SJSA1 (cell line): ENCODE data around the gene PPTC7. TPM values are rescaled to one million over a fixed set of nuclear protein-coding genes. Genes with fewer than 3 reads are reported as not detected.
"Not testable (repeated sequence)": the region's sequence is repeated elsewhere in the genome, so short reads cannot be mapped to it uniquely, and the experiment has no call there.

ENCODE experiments used
- DNase-seq, 2 experiments: peaks; one replicate each; pipeline ENCODE4 v3.0.0-alpha.2; 2015 to 2020; ENCODE audit warnings: low spot score in 2 of 2, low read depth in 1 of 2
- H3K27ac ChIP-seq: fragments of 250-450 bp; sonication (Bioruptor Pico); 2 replicates; pipeline ENCODE4 v1.5.1; 2020; ENCODE audit warnings: mild to moderate bottlenecking, moderate library complexity
- H3K27me3 ChIP-seq: fragments of 250-450 bp; sonication (Bioruptor Pico); replicated peaks from 2 replicates; pipeline ENCODE4 v1.5.1; 2020; ENCODE audit warnings: mild to moderate bottlenecking, moderate library complexity
- H3K36me3 ChIP-seq: fragments of 250-450 bp; sonication (Bioruptor Pico); 2 replicates; pipeline ENCODE4 v1.5.1; 2020; ENCODE audit warnings: mild to moderate bottlenecking
- H3K4me1 ChIP-seq: fragments of 250-450 bp; sonication (Bioruptor Pico); replicated peaks from 2 replicates; pipeline ENCODE4 v1.6.1; 2021; ENCODE audit warnings: mild to moderate bottlenecking
- H3K4me3 ChIP-seq: fragments of 250-450 bp; sonication (Bioruptor Pico); 2 replicates; pipeline ENCODE4 v1.5.1; 2020; ENCODE audit warnings: mild to moderate bottlenecking
- H3K9me3 ChIP-seq: fragments of 250-450 bp; sonication (Bioruptor Pico); replicated peaks from 2 replicates; pipeline ENCODE4 v1.5.1; 2020; ENCODE audit warnings: mild to moderate bottlenecking
- total RNA-seq: library from RNA; depleted of rRNA; stranded (reverse); fragments of >200 nt; shearing (Covaris generic); gene quantifications from 2 replicates; pipeline ENCODE4 v1.2.3, GENCODE V29; 2014

The PPTC7 gene
- total RNA-seq, 1 experiment from 2014 or later: 5.6 TPM

DNA sequence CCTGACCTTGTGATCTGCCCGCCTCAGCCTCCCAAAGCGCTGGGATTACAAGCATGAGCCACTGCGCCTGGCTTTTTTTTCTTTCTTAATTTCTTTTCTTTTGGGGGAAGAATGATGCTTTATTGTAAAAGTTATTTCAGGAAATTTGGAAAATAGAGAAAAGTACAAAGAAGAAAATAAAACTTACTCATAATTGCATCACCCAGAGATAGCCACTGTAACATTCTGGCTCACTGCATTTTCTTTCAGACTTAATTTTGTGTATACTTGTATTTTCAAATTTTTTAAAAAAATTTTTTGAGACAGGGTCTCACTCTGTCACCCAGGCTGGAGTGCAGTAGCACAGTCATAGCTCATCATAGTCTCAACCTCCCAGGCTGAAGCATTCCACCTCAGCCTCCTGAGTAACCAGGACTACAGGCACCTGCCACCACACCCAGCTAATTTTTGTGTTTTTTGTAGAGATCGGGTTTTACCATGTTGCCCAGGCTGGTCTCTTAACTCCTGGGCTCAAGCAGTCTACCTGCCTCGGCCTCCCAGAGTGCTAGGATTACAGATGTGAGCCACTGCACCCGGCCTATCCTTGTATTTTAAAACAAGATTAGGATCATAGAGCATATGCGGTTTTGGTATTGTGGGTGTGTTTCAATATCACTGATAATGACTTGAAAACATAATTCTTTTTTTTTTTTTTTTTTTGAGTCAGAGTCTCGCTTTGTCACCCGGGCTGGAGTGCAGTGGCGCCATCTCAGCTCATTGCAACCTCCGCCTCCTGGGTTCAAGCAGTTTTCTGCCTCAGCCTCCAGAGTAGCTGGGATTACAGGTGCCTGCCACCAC lies 62.0 kb downstream of the PPTC7 start:
- not testable (repeated sequence) for DNase-seq, H3K27me3 ChIP-seq, H3K36me3 ChIP-seq, H3K27ac ChIP-seq, H3K4me3 ChIP-seq, H3K9me3 ChIP-seq, H3K4me1 ChIP-seq

DNA sequence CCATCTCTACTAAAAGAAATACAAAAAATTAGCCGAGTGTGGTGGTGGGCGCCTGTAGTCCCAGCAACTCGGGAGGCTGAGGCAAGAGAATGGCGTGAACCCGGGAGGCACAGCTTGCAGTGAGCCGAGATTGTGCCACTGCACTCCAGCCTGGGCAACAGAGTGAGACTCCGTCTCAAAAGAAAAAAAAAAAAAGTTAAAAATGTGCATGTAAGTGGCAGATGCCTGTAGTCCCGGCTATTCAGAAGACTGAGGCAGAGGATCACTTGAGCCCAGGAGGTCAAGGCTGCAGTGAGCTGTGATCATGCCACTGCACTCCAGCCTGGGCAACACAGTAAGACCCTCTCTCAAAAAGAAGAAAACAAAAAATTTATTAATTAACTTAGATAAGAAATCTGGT lies 65.1 kb downstream of the PPTC7 start:
- H3K27ac ChIP-seq, H3K27me3 ChIP-seq, H3K9me3 ChIP-seq, H3K4me1 ChIP-seq, DNase-seq, H3K36me3 ChIP-seq, H3K4me3 ChIP-seq: not testable (repeated sequence)

DNA sequence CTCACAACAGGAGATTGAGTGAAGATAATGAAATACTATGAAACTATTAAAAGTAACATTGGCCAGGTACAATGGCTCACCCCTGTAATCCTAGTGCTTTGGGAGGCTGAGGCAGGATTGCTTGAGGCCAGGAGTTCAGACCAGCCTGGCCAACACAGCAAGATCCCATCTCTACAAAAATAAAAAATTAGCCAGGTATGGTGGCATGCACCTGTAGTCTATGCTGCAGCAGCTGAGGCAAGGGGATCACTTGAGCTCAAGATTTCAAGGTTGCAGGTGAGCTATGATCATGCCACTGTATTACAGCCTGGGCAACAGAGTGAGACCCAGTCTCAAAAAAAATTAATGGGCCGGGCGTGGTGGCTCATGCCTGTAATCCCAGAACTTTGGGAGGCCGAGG lies 66.1 kb downstream of the PPTC7 start:
- no peaks in the 10 kb centered on the region for H3K36me3 ChIP-seq
- no peaks in the 10 kb centered on the region; the same call in 1 of the 2 replicates for H3K27me3 ChIP-seq
- H3K9me3 ChIP-seq: no peaks in the 10 kb centered on the region
- DNase-seq: no peak
- no peaks in the 10 kb centered on the region for H3K4me1 ChIP-seq
- no peak overlapping the region for H3K4me3 ChIP-seq
- no peak overlapping the region for H3K27ac ChIP-seq

DNA sequence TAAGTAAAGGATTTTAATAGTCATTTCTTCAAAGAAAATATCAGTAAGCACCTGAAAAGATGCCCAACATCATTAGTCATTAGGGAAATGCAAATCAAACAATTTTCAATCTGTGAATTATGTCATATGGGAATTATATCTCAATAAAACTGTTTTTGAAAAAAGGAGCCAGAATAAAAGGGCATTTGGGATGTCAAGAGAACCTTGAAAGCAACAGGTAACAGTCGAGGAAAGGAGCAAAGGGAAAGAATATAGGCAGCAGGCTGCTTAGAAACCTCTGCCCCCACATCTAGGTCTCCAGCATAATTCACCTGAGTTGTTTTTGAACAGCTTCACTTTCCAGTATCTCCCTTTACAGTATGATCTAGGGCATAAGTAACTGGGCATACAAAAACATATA lies 68.8 kb downstream of the PPTC7 start:
- Histone ChIP-seq H3K36me3 (no peaks in the 10 kb centered on the region), H3K4me1 (no peaks in the 10 kb centered on the region), H3K27ac (no peak overlapping the region), H3K4me3 (no peak overlapping the region), H3K27me3 (no peaks in the 10 kb centered on the region; the same call in 1 of the 2 replicates), H3K9me3 (0 out of 2 replicates have a peak, but pooled peaks cover 2% of the 10 kb centered on the region)
- no peak for DNase-seq

DNA sequence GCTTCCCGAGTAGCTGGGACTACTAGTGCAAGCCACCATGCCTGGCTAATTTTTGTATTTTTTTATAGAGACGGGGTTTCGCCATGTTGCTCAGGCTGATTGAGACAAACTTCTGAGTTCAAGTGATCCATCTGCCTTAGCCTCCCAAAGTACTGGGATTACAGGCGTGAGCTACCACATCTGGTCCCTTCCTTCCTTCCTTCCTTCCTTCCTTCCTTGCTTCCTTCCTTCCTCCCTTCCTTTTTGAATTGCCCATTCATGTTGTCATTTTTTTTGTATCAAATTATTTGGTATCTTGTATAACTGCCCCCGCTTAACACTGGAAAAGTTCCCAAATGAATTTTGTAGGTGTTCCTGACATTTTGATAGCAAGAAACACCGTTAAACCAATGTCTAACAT lies 69.3 kb downstream of the PPTC7 start:
- H3K4me3 ChIP-seq: no peak overlapping the region
- no peaks in the 10 kb centered on the region; the same call in 1 of the 2 replicates for H3K27me3 ChIP-seq
- DNase-seq: no peak
- 0 out of 2 replicates have a peak, but pooled peaks cover 2% of the 10 kb centered on the region for H3K9me3 ChIP-seq
- no peaks in the 10 kb centered on the region for H3K4me1 ChIP-seq
- H3K36me3 ChIP-seq: no peaks in the 10 kb centered on the region
- no peak overlapping the region for H3K27ac ChIP-seq

DNA sequence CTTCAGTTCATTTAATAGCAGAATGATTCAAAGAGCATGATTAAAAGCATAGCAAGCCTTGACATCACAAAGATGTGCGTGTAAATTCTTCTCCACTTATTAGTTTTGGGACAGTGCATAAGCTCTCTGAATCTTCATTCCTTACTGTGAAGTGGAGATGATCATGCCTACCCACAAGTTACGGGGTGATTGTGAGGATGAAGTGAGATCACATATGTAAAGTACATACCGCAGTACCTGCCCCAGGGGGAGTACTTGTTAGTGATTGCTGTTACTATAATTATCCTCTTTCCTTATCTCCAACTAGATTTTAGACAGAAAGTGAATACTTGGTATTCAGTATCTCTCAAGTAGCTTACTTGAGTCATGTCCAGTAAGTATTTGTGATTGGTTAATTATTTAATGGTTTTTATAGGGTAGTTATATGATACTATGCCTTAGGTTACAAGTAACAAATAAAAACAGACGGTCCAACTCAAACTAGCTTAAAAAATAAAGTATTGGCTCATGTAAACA lies 75.0 kb downstream of the PPTC7 start:
- H3K27me3 ChIP-seq: no peaks in the 10 kb centered on the region
- no peak overlapping the region for H3K27ac ChIP-seq
- no peaks in the 10 kb centered on the region for H3K4me1 ChIP-seq
- no peaks in the 10 kb centered on the region for H3K36me3 ChIP-seq
- H3K4me3 ChIP-seq: no peak overlapping the region
- 0 out of 2 replicates have a peak, but pooled peaks cover 2% of the 10 kb centered on the region for H3K9me3 ChIP-seq
- DNase-seq: no peak

GRCh38 chr12:110505332-110505731 lies 77.8 kb downstream of the PPTC7 start:
- Histone ChIP-seq H3K4me3 (no peak overlapping the region), H3K36me3 (peaks cover 5% of the 10 kb centered on the region), H3K4me1 (peaks cover 11% of the 10 kb centered on the region), H3K27ac (no peak overlapping the region), H3K27me3 (no peaks in the 10 kb centered on the region), H3K9me3 (no peaks in the 10 kb centered on the region)
- DNase-seq: no peak

- Histone ChIP-seq H3K27ac (no peak overlapping the region), H3K9me3 (no peaks in the 10 kb centered on the region), H3K4me3 (no peak overlapping the region), H3K27me3 (no peaks in the 10 kb centered on the region), H3K36me3 (peaks cover 17% of the 10 kb centered on the region), H3K4me1 (peaks cover 18% of the 10 kb centered on the region)
- no peak for DNase-seq
These were observed 79.7 kb downstream of the PPTC7 start for GRCh38 chr12:110503432-110503831.

DNA sequence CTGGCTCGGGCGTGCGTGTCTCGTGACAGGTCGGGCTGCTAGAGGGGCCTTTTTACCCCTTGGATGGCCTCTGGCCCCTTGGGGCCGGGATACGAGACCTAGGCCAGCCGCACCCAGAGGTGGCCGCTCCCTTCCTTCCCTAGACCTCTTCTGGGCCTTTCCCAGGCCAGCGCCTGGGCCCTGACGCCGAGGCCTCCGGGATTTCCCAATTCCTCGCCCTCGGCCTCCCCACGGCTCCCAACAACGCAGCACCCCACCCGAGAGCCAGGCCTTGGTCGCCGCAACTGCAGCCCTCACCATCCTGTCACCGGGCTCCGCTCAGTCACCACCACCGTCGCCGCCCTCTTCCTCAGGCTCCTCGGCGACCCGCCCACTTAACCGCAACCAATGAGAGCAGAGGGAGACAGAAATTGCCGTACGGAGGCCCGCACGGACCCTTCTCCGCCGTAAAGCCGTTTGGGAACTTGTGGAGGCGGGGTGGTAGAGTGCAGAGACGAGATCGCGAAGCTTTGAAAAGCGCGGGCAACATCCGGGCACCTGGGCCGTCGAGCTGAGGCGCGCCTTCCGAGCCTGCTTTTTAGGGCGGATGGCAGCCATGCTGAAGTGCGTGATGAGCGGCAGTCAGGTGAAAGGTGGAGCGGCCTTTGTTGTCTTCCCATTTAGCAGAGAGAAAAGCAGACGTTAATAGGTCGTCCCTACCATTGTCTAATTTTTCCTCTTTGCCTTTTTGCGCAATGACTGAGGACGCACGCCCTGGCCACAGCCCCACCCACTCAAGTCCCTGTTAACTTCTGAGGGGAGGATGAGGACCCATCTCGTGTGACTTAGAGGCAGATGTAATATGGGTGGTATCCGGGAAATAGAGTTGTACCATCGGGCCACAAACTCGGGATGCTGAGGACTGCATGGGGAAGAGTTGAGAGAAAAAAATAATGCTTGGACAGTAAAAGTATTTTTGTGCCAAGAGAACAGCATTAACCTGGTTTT lies 81.1 kb downstream of the PPTC7 start, which contains the start of the genes RAD9B and VPS29:
TSS of gene RAD9B (plus strand) at position 580 of the 987 bp plus-strand sequence. CDS start at position 587, 7 bp downstream.
TSS of gene VPS29 (minus strand) at position 360 of the 987 bp plus-strand sequence. CDS start at position 300, 60 bp downstream.
- H3K27ac ChIP-seq: peak within 1 kb of the TSS; percentile 60
- peak within 1 kb of the TSS; percentile 75 for H3K4me3 ChIP-seq
- H3K9me3 ChIP-seq: no peaks in the 10 kb centered on the region
- H3K4me1 ChIP-seq: peaks cover 18% of the 10 kb centered on the region
- H3K36me3 ChIP-seq: peaks cover 21% of the 10 kb centered on the region
- H3K27me3 ChIP-seq: no peaks in the 10 kb centered on the region
- DNase-seq: peak; percentile 97 to 98

GRCh38 chr12:110501399-110501751 lies 81.7 kb downstream of the PPTC7 start:
- Histone ChIP-seq H3K4me1 (peaks cover 18% of the 10 kb centered on the region), H3K9me3 (no peaks in the 10 kb centered on the region), H3K4me3 (peak overlapping the region; percentile 75), H3K27me3 (no peaks in the 10 kb centered on the region), H3K36me3 (peaks cover 25% of the 10 kb centered on the region), H3K27ac (peak overlapping the region; percentile 60)
- peak in 1 of 2 experiments; percentile 56 for DNase-seq

GRCh38 chr12:110498984-110499706 lies 84.0 kb downstream of the PPTC7 start:
- Histone ChIP-seq H3K27me3 (no peaks in the 10 kb centered on the region), H3K4me1 (peaks cover 18% of the 10 kb centered on the region), H3K36me3 (peaks cover 47% of the 10 kb centered on the region), H3K4me3 (no peak overlapping the region), H3K27ac (no peak overlapping the region), H3K9me3 (no peaks in the 10 kb centered on the region)
- DNase-seq: peak in 1 of 2 experiments; percentile 9
